GM23338 (cell line): ENCODE results near the gene SPINK8. TPM values are rescaled to one million over a fixed set of nuclear protein-coding genes. Genes with fewer than 3 reads are reported as not detected.

Source experiments
- ATAC-seq: fragments of 200-7000 bp; cut with Tn5 transposase; 3 replicates; pipeline ENCODE4 v1.9.1; 2020
- DNase-seq: peaks from one replicate; pipeline ENCODE4 v3.0.0-alpha.2; 2015; ENCODE audit warnings: low spot score
- H2AFZ ChIP-seq: fragments of 200-600 bp; sonication (generic); 2 replicates; pipeline ENCODE4 v1.8.0; 2016; ENCODE audit warnings: antibody characterized with exemption, mild to moderate bottlenecking, moderate library complexity
- H3F3A ChIP-seq: fragments of 200-600 bp; sonication (generic); replicated peaks from 2 replicates; pipeline ENCODE4 v1.8.0; 2017; ENCODE audit warnings: antibody characterized with exemption, mixed run types, low read depth
- H3K27ac ChIP-seq: fragments of 200-600 bp; sonication (generic); 2 replicates; pipeline ENCODE4 v1.6.1; 2016; ENCODE audit warnings: low read depth
- H3K27me3 ChIP-seq: fragments of 200-600 bp; sonication (generic); 2 replicates; pipeline ENCODE4 v1.8.0; 2016; ENCODE audit warnings: mild to moderate bottlenecking, mixed run types, moderate library complexity; ENCODE audit not compliant: insufficient read depth
- H3K36me3 ChIP-seq: fragments of 200-600 bp; sonication (generic); 2 replicates; pipeline ENCODE4 v1.8.0; 2016; ENCODE audit warnings: mild to moderate bottlenecking; ENCODE audit not compliant: insufficient read depth
- H3K4me1 ChIP-seq: fragments of 200-600 bp; sonication (generic); 2 replicates; pipeline ENCODE4 v1.8.0; 2016; ENCODE audit warnings: mild to moderate bottlenecking, moderate library complexity; ENCODE audit not compliant: insufficient read depth
- H3K4me2 ChIP-seq: fragments of 200-600 bp; sonication (generic); 2 replicates; pipeline ENCODE4 v1.7.1; 2017; ENCODE audit warnings: mixed run types
- H3K4me3 ChIP-seq: fragments of 200-600 bp; sonication (generic); 2 replicates; pipeline ENCODE4 v1.6.1; 2016; ENCODE audit warnings: mixed run types
- H3K79me2 ChIP-seq: fragments of 200-600 bp; sonication (generic); replicated peaks from 2 replicates; pipeline ENCODE4 v1.8.0; 2017; ENCODE audit warnings: mild to moderate bottlenecking; ENCODE audit not compliant: insufficient read depth
- H3K9me2 ChIP-seq: fragments of 200-600 bp; sonication (generic); 2 replicates; pipeline ENCODE4 v1.8.0; 2017; ENCODE audit not compliant: insufficient read depth
- H4K20me1 ChIP-seq: fragments of 200-600 bp; sonication (generic); replicated peaks from 2 replicates; pipeline ENCODE4 v1.8.0; 2017; ENCODE audit warnings: mild to moderate bottlenecking; ENCODE audit not compliant: insufficient read depth
- H3K27ac Mint-ChIP-seq: 2 replicates; pipeline ENCODE4 v1.8.0; 2020; ENCODE audit warnings: inconsistent platforms, mild to moderate bottlenecking, moderate library complexity, mixed read lengths
- H3K27me3 Mint-ChIP-seq: 3 replicates; pipeline ENCODE4 v1.8.0; 2022; ENCODE audit warnings: low read depth, mild to moderate bottlenecking, moderate library complexity, mixed read lengths, inconsistent platforms; ENCODE audit not compliant: insufficient read depth, poor library complexity
- H3K36me3 Mint-ChIP-seq: 3 replicates; pipeline ENCODE4 v1.8.0; 2021; ENCODE audit warnings: low read depth, mild to moderate bottlenecking, inconsistent platforms, moderate library complexity, mixed read lengths
- H3K4me1 Mint-ChIP-seq: 3 replicates; pipeline ENCODE4 v1.8.0; 2020; ENCODE audit warnings: mild to moderate bottlenecking, inconsistent platforms, mixed read lengths
- H3K4me3 Mint-ChIP-seq: 3 replicates; pipeline ENCODE4 v1.8.0; 2021; ENCODE audit warnings: moderate library complexity, mild to moderate bottlenecking, inconsistent platforms, mixed read lengths
- H3K9me3 Mint-ChIP-seq: 3 replicates; pipeline ENCODE4 v1.8.0; 2020; ENCODE audit warnings: moderate library complexity, mild to moderate bottlenecking, inconsistent platforms, mixed read lengths
- CREB1 ChIP-seq: fragments of 250-450 bp; sonication (Bioruptor Pico); IDR thresholded peaks from 2 replicates; pipeline ENCODE4 v1.5.0; 2020; ENCODE audit warnings: low read depth, mild to moderate bottlenecking, moderate library complexity
- EZH2phosphoT487 ChIP-seq: fragments of 200-600 bp; sonication (generic); IDR thresholded peaks from one replicate; pipeline ENCODE4 v1.8.1; 2018; ENCODE audit warnings: antibody characterized with exemption; ENCODE audit not compliant: unreplicated experiment
- STAT1 ChIP-seq: IDR thresholded peaks from one replicate; pipeline ENCODE4 v1.6.1; 2016; ENCODE audit warnings: antibody characterized with exemption; ENCODE audit not compliant: unreplicated experiment
- ZNF114 ChIP-seq: fragments of 250-450 bp; sonication (Bioruptor Pico); IDR thresholded peaks from 2 replicates; pipeline ENCODE4 v1.5.0; 2020; ENCODE audit warnings: mild to moderate bottlenecking, moderate library complexity
- ZNF331 ChIP-seq: fragments of 250-450 bp; sonication (Bioruptor Pico); IDR thresholded peaks from 2 replicates; pipeline ENCODE4 v1.5.0; 2020; ENCODE audit warnings: low read depth, mild to moderate bottlenecking, moderate library complexity
- polyA plus RNA-seq: library from polyadenylated mRNA; unstranded; fragments of >200 nt; fragmentation: Nextera tagmentation; extraction: Ambion mirVana; gene quantifications from 2 replicates; pipeline ENCODE4 v1.2.1, GENCODE V29; 2016
- total RNA-seq: library from RNA; depleted of rRNA; stranded (reverse); fragments of >200 nt; shearing (Covaris generic); gene quantifications from 2 replicates; pipeline ENCODE4 v1.2.3, GENCODE V29; 2014
- TF ChIP-seq, protein P1 (sequence below): IDR thresholded peaks from one replicate; pipeline ENCODE4 v1.6.1; 2018; ENCODE audit warnings: antibody characterized with exemption; ENCODE audit not compliant: unreplicated experiment
- TF ChIP-seq, protein P2 (sequence below): IDR thresholded peaks from 2 replicates; pipeline ENCODE4 v1.6.1; 2016; ENCODE audit warnings: antibody characterized with exemption
- TF ChIP-seq, protein P3 (sequence below), 2 experiments: fragments of 200-600 bp in 1 of 2; sonication (generic) in 1 of 2; conservative IDR thresholded peaks; 2 replicates each; pipeline versions ENCODE4 v1.5.1 to v1.6.1; 2016 to 2017; ENCODE audit warnings: antibody characterized with exemption in 2 of 2, low read depth in 2 of 2, mild to moderate bottlenecking in 2 of 2, moderate library complexity in 1 of 2
- TF ChIP-seq, protein P4 (sequence below): fragments of 250-450 bp; sonication (Bioruptor Pico); IDR thresholded peaks from 2 replicates; pipeline ENCODE4 v1.5.0; 2020; ENCODE audit warnings: mild to moderate bottlenecking, moderate library complexity

The SPINK8 gene
- total and polyA plus RNA-seq, 2 experiments from 2014 or later, result not detected

DNA sequence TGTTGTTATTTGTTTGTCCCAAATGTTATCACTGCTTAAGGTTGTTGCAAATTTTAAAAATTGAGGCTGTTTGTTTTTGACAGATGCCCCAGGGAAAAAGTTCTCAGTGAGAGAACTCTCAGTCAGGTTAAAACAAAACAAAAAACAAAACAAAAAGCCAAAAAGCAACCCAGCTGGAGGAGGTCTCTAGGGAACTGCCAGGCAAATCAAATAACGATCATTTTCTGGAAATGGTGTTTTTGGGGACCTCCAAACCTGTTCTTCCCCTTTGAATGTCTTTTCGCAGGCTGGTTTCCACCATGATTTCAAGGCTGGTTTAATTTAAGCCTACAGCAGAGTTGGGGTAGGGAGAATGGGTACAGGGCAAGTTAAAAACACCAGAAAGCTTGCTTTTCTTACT lies 27.2 kb downstream of the SPINK8 start:
- Histone ChIP-seq H3K36me3 (no peaks in the 10 kb centered on the region), H3K9me2 (no peaks in the 10 kb centered on the region), H3F3A (no peaks in the 10 kb centered on the region), H3K79me2 (no peaks in the 10 kb centered on the region), H3K4me3 (no peak overlapping the region), H3K27me3 (peaks cover 24% of the 10 kb centered on the region), H3K4me2 (no peak overlapping the region), H3K4me1 (peaks cover 6% of the 10 kb centered on the region; the same call in 1 of the 2 replicates), H3K27ac (no peak overlapping the region), H4K20me1 (no peaks in the 10 kb centered on the region), H2AFZ (no peak overlapping the region)
- H3K9me3 Mint-ChIP-seq, result no peaks in the 10 kb centered on the region
- H3K4me3 Mint-ChIP-seq, result no peak overlapping the region
- TF ChIP-seq ZNF114 (no peak), CREB1 (CRISPR knock-in tag) (no peak), STAT1 (no peak), EZH2phosphoT487 (no peak), ZNF331 (no peak)
- TF ChIP-seq, protein P1, sequence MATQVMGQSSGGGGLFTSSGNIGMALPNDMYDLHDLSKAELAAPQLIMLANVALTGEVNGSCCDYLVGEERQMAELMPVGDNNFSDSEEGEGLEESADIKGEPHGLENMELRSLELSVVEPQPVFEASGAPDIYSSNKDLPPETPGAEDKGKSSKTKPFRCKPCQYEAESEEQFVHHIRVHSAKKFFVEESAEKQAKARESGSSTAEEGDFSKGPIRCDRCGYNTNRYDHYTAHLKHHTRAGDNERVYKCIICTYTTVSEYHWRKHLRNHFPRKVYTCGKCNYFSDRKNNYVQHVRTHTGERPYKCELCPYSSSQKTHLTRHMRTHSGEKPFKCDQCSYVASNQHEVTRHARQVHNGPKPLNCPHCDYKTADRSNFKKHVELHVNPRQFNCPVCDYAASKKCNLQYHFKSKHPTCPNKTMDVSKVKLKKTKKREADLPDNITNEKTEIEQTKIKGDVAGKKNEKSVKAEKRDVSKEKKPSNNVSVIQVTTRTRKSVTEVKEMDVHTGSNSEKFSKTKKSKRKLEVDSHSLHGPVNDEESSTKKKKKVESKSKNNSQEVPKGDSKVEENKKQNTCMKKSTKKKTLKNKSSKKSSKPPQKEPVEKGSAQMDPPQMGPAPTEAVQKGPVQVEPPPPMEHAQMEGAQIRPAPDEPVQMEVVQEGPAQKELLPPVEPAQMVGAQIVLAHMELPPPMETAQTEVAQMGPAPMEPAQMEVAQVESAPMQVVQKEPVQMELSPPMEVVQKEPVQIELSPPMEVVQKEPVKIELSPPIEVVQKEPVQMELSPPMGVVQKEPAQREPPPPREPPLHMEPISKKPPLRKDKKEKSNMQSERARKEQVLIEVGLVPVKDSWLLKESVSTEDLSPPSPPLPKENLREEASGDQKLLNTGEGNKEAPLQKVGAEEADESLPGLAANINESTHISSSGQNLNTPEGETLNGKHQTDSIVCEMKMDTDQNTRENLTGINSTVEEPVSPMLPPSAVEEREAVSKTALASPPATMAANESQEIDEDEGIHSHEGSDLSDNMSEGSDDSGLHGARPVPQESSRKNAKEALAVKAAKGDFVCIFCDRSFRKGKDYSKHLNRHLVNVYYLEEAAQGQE, result no peak
- TF ChIP-seq, protein P2, sequence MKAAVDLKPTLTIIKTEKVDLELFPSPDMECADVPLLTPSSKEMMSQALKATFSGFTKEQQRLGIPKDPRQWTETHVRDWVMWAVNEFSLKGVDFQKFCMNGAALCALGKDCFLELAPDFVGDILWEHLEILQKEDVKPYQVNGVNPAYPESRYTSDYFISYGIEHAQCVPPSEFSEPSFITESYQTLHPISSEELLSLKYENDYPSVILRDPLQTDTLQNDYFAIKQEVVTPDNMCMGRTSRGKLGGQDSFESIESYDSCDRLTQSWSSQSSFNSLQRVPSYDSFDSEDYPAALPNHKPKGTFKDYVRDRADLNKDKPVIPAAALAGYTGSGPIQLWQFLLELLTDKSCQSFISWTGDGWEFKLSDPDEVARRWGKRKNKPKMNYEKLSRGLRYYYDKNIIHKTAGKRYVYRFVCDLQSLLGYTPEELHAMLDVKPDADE, result no peak
- TF ChIP-seq, protein P3, sequence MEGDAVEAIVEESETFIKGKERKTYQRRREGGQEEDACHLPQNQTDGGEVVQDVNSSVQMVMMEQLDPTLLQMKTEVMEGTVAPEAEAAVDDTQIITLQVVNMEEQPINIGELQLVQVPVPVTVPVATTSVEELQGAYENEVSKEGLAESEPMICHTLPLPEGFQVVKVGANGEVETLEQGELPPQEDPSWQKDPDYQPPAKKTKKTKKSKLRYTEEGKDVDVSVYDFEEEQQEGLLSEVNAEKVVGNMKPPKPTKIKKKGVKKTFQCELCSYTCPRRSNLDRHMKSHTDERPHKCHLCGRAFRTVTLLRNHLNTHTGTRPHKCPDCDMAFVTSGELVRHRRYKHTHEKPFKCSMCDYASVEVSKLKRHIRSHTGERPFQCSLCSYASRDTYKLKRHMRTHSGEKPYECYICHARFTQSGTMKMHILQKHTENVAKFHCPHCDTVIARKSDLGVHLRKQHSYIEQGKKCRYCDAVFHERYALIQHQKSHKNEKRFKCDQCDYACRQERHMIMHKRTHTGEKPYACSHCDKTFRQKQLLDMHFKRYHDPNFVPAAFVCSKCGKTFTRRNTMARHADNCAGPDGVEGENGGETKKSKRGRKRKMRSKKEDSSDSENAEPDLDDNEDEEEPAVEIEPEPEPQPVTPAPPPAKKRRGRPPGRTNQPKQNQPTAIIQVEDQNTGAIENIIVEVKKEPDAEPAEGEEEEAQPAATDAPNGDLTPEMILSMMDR (conservative IDR thresholded peaks at IDR 0.05; ENCODE audit: low read depth in 2 of 2), result no peak
- TF ChIP-seq, protein P4, sequence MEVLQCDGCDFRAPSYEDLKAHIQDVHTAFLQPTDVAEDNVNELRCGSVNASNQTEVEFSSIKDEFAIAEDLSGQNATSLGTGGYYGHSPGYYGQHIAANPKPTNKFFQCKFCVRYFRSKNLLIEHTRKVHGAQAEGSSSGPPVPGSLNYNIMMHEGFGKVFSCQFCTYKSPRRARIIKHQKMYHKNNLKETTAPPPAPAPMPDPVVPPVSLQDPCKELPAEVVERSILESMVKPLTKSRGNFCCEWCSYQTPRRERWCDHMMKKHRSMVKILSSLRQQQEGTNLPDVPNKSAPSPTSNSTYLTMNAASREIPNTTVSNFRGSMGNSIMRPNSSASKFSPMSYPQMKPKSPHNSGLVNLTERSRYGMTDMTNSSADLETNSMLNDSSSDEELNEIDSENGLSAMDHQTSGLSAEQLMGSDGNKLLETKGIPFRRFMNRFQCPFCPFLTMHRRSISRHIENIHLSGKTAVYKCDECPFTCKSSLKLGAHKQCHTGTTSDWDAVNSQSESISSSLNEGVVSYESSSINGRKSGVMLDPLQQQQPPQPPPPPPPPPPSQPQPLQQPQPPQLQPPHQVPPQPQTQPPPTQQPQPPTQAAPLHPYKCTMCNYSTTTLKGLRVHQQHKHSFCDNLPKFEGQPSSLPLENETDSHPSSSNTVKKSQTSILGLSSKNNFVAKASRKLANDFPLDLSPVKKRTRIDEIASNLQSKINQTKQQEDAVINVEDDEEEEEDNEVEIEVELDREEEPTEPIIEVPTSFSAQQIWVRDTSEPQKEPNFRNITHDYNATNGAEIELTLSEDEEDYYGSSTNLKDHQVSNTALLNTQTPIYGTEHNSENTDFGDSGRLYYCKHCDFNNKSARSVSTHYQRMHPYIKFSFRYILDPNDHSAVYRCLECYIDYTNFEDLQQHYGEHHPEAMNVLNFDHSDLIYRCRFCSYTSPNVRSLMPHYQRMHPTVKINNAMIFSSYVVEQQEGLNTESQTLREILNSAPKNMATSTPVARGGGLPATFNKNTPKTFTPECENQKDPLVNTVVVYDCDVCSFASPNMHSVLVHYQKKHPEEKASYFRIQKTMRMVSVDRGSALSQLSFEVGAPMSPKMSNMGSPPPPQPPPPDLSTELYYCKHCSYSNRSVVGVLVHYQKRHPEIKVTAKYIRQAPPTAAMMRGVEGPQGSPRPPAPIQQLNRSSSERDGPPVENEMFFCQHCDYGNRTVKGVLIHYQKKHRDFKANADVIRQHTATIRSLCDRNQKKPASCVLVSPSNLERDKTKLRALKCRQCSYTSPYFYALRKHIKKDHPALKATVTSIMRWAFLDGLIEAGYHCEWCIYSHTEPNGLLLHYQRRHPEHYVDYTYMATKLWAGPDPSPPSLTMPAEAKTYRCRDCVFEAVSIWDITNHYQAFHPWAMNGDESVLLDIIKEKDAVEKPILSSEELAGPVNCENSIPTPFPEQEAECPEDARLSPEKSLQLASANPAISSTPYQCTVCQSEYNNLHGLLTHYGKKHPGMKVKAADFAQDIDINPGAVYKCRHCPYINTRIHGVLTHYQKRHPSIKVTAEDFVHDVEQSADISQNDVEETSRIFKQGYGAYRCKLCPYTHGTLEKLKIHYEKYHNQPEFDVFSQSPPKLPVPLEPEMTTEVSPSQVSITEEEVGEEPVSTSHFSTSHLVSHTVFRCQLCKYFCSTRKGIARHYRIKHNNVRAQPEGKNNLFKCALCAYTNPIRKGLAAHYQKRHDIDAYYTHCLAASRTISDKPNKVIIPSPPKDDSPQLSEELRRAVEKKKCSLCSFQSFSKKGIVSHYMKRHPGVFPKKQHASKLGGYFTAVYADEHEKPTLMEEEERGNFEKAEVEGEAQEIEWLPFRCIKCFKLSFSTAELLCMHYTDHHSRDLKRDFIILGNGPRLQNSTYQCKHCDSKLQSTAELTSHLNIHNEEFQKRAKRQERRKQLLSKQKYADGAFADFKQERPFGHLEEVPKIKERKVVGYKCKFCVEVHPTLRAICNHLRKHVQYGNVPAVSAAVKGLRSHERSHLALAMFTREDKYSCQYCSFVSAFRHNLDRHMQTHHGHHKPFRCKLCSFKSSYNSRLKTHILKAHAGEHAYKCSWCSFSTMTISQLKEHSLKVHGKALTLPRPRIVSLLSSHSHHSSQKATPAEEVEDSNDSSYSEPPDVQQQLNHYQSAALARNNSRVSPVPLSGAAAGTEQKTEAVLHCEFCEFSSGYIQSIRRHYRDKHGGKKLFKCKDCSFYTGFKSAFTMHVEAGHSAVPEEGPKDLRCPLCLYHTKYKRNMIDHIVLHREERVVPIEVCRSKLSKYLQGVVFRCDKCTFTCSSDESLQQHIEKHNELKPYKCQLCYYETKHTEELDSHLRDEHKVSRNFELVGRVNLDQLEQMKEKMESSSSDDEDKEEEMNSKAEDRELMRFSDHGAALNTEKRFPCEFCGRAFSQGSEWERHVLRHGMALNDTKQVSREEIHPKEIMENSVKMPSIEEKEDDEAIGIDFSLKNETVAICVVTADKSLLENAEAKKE (CRISPR knock-in tag), result no peak
- H3K27me3 Mint-ChIP-seq, result peaks cover 4% of the 10 kb centered on the region
- H3K4me1 Mint-ChIP-seq, result peaks cover 3% of the 10 kb centered on the region; the same call in 2 of the 3 replicates
- ATAC-seq, result no peak
- DNase-seq, result no peak
- no peak overlapping the region for H3K27ac Mint-ChIP-seq
- no peaks in the 10 kb centered on the region for H3K36me3 Mint-ChIP-seq
